SK-N-MC (cell line): ENCODE data around the gene LAG3.

Experiments
- DNase-seq: peaks from one replicate; pipeline ENCODE4 v3.0.0-alpha.2; 2011; ENCODE audit warnings: low read depth, low spot score
- H3K27ac ChIP-seq: fragments of 200-600 bp; sonication (generic); 2 replicates; pipeline ENCODE4 v1.5.1; 2016; ENCODE audit warnings: mixed run types
- H3K36me3 ChIP-seq: fragments of 200-600 bp; sonication (generic); 2 replicates; pipeline ENCODE4 v1.6.1; 2017; ENCODE audit warnings: antibody characterized with exemption, low read length, mixed read lengths; ENCODE audit not compliant: insufficient read depth
- H3K4me3 ChIP-seq: fragments of 200-600 bp; sonication (generic); 2 replicates; pipeline ENCODE4 v1.5.1; 2016
- H3K9ac ChIP-seq: fragments of 200-600 bp; sonication (generic); 2 replicates; pipeline ENCODE4 v1.8.0; 2017; ENCODE audit warnings: mixed run types, mixed read lengths; ENCODE audit not compliant: insufficient read length
- H3K9me3 ChIP-seq: fragments of 200-600 bp; sonication (generic); 2 replicates; pipeline ENCODE4 v1.6.1; 2017; ENCODE audit warnings: low read depth, mild to moderate bottlenecking, antibody characterized with exemption, low read length, moderate library complexity, mixed read lengths
- EZH2 ChIP-seq: fragments of 200-600 bp; sonication (generic); IDR thresholded peaks from one replicate; pipeline ENCODE4 v1.6.1; 2017; ENCODE audit warnings: antibody characterized with exemption
- FOXP2 ChIP-seq: optimal IDR thresholded peaks from 2 replicates; pipeline ENCODE3; 2011; ENCODE audit warnings: mild to moderate bottlenecking, moderate library complexity; ENCODE audit not compliant: insufficient read depth; ENCODE audit errors: extremely low read length, control extremely low read depth
- POLR2AphosphoS5 ChIP-seq: IDR thresholded peaks from 2 replicates; pipeline ENCODE4 v1.6.1; 2012; ENCODE audit warnings: mild to moderate bottlenecking, low read depth, low read length, borderline replicate concordance

The LAG3 gene

DNA sequence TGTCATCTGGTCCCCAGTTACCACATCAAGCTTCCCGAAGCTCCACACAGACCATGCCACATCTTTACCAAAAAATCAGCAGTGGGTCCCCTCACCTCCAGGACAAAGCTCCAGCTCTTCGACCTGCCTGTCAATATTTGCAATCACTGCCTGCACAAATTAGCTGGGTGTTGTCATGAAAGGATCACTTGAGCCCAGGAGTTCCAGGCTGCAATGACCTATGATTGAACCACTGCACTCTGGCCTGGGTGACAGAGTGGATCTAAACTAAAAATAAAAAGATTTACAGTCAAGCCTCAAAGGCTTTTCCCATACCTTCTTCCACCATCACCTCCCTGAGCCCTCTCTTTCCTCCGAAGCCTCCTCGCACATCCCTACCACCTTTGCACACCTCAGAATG is 24.3 kb downstream of the LAG3 start:
- no peak for DNase-seq
- no peak overlapping the region for H3K27ac ChIP-seq
- no peaks in the 10 kb centered on the region for H3K36me3 ChIP-seq
- H3K4me3 ChIP-seq = no peak overlapping the region
- H3K9me3 ChIP-seq = no peaks in the 10 kb centered on the region
- no peak overlapping the region for H3K9ac ChIP-seq
- TF ChIP-seq EZH2 (no peak), POLR2AphosphoS5 (no peak), FOXP2 (no peak)

DNA sequence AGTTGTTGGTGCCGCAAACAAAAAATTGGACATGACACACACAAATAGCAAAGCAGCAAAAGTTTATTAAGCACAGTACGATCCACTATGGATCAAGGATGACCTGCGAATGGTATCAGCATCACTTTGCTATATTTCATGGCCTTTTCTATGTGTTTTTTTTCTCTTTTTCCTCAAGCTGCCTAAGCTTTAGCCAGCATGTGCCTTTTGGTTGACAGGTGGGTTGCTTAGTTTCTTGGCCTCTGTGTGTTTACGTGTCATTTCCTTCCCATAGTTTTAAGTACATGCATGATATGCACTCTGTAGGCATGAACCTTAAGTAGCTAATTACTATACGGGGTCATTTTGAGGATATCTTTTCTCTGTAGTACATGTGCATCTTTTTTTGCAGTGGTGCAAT is 26.8 kb downstream of the LAG3 start:
- TF ChIP-seq EZH2 (no peak), FOXP2 (no peak), POLR2AphosphoS5 (no peak)
- no peaks in the 10 kb centered on the region for H3K9me3 ChIP-seq
- H3K4me3 ChIP-seq = no peak overlapping the region
- no peak overlapping the region for H3K9ac ChIP-seq
- H3K36me3 ChIP-seq = no peaks in the 10 kb centered on the region
- H3K27ac ChIP-seq = no peak overlapping the region
- DNase-seq = no peak

DNA sequence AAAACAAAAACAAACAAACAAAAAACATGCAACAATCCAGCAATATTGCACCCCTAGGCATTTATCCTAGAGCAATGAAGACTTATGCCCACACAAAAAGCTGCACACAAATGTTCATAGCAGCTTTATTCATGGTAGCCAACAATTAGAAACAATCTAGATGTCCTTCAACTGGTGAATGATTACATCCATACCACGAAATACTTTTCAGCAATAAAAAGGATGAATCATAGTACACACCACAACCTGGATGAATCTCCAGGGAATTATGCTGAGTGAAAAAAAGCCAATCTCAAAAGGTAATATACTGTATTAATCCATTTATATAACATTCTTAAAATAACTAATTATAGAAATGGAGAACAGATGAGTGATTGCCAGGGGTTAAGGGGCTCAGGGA is 34.9 kb downstream of the LAG3 start:
- H3K9ac ChIP-seq = no peak overlapping the region
- no peak overlapping the region for H3K27ac ChIP-seq
- TF ChIP-seq EZH2 (no peak), POLR2AphosphoS5 (no peak), FOXP2 (no peak)
- H3K9me3 ChIP-seq = no peaks in the 10 kb centered on the region
- H3K36me3 ChIP-seq = no peaks in the 10 kb centered on the region
- no peak overlapping the region for H3K4me3 ChIP-seq
- DNase-seq = no peak

DNA sequence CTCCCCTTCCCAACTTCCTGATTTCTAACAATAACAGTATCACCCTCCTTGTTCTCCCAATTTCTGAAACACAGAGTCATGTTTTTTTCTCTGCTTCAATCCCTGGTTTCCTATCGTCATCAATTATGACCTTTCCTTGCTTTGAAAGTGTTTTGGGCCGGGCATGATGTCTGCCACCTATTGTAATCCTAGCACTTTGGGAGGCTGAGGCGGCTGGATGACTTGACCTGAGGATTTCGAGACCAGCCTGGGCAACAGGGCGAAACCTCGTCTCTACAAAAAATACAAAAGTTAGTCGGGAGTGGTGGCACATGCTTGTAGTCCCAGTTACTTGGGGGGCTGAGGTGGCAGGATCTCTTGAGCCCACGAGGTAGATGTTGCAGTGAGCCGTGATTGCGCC is 36.7 kb downstream of the LAG3 start:
- DNase-seq = no peak
- Histone ChIP-seq H3K27ac (no peak overlapping the region), H3K9me3 (no peaks in the 10 kb centered on the region), H3K9ac (no peak overlapping the region), H3K4me3 (no peak overlapping the region), H3K36me3 (no peaks in the 10 kb centered on the region)
- TF ChIP-seq FOXP2 = no peak
- no peak for TF ChIP-seq EZH2
- TF ChIP-seq POLR2AphosphoS5 = no peak

DNA sequence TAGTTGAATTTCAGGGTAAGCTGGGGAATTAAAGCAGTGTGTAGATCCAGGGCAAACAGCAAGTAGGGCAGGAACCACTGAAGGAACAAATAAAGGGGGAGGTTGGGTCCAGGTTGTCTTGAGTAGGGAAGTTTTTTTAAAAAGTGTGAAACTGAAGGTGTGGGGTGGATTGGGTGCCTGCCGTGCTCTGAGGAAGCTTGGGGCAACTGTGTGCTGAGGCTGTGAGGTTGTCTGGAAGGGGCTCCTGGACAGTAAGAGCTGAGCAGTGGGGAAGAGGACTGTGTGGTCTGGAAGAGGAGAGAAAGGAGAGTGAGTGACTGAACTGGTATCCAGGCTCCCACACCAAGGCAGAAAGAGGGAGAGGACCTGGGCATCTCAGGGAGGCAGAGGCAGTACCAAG is 38.4 kb downstream of the LAG3 start:
- H3K27ac ChIP-seq = no peak overlapping the region
- no peak for TF ChIP-seq POLR2AphosphoS5
- no peak for TF ChIP-seq EZH2
- no peak for TF ChIP-seq FOXP2

DNA sequence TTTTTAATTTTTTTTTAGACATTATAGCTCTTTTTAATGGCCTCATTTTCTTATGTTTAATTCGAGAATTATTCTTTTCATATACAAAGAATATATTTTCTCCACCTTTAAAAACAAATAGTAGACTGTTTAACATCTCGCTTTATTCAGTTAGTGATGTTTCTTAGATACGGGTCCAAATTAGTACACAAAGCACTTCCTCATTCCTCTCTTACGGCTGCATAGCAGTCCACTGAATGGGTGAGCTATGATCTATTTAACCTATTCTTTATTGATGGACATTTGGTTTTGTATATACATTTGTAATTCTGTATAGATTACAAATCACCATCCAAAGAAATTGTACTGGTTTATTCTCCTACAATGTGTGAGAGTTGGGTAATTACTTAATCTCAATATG is 41.0 kb downstream of the LAG3 start:
- Histone ChIP-seq H3K9ac (no peak overlapping the region), H3K27ac (no peak overlapping the region), H3K4me3 (no peak overlapping the region), H3K9me3 (no peaks in the 10 kb centered on the region), H3K36me3 (no peaks in the 10 kb centered on the region)
- TF ChIP-seq FOXP2 (no peak), EZH2 (no peak), POLR2AphosphoS5 (no peak)
- no peak for DNase-seq

More for the DNA sequence above, 38.4 kb downstream of the LAG3 start:
- DNase-seq = no peak
- H3K9ac ChIP-seq = no peak overlapping the region
- H3K4me3 ChIP-seq = no peak overlapping the region
- H3K9me3 ChIP-seq = no peaks in the 10 kb centered on the region
- H3K36me3 ChIP-seq = no peaks in the 10 kb centered on the region

DNA sequence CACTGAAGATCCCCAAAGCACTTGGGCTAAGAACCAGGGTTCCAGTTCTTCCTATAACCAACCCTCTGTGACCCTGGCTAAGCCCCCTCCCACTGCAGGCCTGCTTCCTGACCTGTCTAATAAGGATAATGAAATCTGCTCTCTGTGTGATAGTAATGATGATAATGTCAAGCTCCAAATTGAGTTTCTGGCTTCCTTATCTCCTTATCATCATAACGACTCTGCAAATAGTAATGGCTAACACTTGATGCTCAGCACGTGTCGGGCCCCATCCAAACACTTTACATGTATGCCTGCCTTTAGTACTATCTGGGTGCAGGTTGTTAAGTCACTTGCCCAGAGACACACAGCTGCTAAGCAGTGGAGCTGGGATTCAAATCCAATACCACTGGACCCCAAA is 44.3 kb downstream of the LAG3 start:
- no peaks in the 10 kb centered on the region for H3K9me3 ChIP-seq
- TF ChIP-seq EZH2 = no peak
- no peak for TF ChIP-seq POLR2AphosphoS5
- no peak for TF ChIP-seq FOXP2
- H3K27ac ChIP-seq = no peak overlapping the region
- no peak overlapping the region for H3K4me3 ChIP-seq
- no peaks in the 10 kb centered on the region for H3K36me3 ChIP-seq
- no peak overlapping the region for H3K9ac ChIP-seq
- no peak for DNase-seq

DNA sequence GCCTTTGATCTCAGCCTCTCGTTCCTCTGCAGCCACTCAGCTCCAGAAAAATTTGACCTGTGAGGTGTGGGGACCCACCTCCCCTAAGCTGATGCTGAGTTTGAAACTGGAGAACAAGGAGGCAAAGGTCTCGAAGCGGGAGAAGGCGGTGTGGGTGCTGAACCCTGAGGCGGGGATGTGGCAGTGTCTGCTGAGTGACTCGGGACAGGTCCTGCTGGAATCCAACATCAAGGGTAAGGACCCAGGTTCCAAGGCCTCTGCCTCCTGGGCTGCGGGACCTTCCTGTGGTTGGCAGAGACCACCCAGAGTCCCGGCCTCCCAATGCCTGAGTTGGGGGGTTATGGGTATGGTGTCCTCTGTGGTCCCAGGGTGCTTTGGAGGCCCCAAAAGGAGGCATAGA is 44.8 kb downstream of the LAG3 start:
- H3K36me3 ChIP-seq = no peaks in the 10 kb centered on the region
- no peak overlapping the region for H3K9ac ChIP-seq
- no peak for DNase-seq
- H3K27ac ChIP-seq = no peak overlapping the region
- H3K4me3 ChIP-seq = no peak overlapping the region
- TF ChIP-seq POLR2AphosphoS5 (no peak), EZH2 (no peak), FOXP2 (no peak)
- H3K9me3 ChIP-seq = no peaks in the 10 kb centered on the region

DNA sequence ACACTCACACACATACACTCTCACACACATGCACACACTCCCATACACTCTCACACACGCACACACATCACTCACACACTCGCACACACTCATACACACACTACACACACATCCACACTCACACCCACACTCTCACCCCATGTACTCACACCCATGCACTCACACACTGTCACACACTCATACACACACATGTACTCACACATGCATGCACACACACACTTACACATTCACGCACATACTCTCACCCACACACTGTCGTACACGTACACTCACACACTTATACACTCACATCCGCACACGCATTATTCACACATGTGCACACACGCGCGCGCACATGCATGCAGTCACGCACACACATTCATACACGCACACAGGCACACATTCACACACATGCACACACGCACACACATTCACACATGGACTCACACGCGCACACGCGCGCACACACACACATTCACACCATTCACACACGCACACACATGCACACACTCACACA is 45.4 kb downstream of the LAG3 start:
- Histone ChIP-seq H3K9me3 (no peaks in the 10 kb centered on the region), H3K4me3 (no peak overlapping the region), H3K27ac (no peak overlapping the region), H3K36me3 (no peaks in the 10 kb centered on the region), H3K9ac (no peak overlapping the region)
- TF ChIP-seq EZH2 = no peak
- no peak for TF ChIP-seq POLR2AphosphoS5
- DNase-seq = no peak

DNA sequence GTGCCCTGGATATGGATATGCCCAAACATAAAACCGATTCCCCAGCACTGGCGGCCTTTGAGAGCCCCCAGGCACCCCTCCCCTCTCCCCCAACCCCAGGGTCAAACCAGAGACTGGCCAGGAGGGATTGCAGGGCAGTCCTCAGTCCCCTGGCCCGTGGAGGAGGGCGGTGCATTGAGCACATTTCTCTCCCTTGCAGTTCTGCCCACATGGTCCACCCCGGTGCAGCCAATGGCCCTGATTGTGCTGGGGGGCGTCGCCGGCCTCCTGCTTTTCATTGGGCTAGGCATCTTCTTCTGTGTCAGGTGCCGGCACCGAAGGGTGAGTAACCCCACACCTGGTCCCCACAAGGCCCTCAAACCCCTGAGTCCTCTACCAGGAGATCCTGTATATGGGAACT is 45.9 kb downstream of the LAG3 start:
- no peaks in the 10 kb centered on the region for H3K36me3 ChIP-seq
- H3K4me3 ChIP-seq = no peak overlapping the region
- H3K9ac ChIP-seq = no peak overlapping the region
- DNase-seq = no peak
- no peaks in the 10 kb centered on the region for H3K9me3 ChIP-seq
- no peak overlapping the region for H3K27ac ChIP-seq
- TF ChIP-seq EZH2 = no peak
